ENCODE data around the gene RFX3. TPM values are rescaled to one million over a fixed set of nuclear protein-coding genes. Genes with fewer than 3 reads are reported as not detected.

Gene RFX3
- total RNA-seq, 1 donor from 2014 or later: 18.5 TPM

DNA sequence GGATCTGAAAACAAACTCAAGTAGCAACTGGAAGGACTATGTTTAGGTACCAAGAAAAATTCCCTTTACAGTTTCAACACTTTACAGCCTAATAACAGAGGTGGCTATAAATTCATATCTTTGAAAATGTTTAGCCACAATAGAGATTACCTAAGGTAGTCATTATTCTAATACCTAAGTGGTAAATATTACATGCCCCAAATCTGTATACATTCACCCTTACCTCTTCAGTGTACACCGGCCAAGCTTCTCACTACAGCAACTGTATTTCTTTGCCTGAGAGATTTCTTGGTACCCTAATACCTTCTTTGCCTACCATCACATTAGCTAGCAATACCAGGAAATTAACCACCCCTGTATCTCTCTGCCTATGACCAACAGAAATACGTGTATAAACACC is 154.0 kb downstream of the RFX3 start:
- Mint-ChIP-seq H3K9me3 (ENCODE audit: unreplicated experiment) (no peaks in the 10 kb centered on the region), H3K27ac (ENCODE audit: unreplicated experiment) (no peak overlapping the region), H3K4me1 (ENCODE audit: unreplicated experiment) (peaks cover 13% of the 10 kb centered on the region), H3K4me3 (ENCODE audit: unreplicated experiment) (no peak overlapping the region), H3K27me3 (ENCODE audit: unreplicated experiment) (peaks cover 1% of the 10 kb centered on the region), H3K36me3 (ENCODE audit: low read depth, unreplicated experiment) (no peaks in the 10 kb centered on the region)
- no peak for DNase-seq (ENCODE audit: low spot score)
- TF ChIP-seq, protein P1, sequence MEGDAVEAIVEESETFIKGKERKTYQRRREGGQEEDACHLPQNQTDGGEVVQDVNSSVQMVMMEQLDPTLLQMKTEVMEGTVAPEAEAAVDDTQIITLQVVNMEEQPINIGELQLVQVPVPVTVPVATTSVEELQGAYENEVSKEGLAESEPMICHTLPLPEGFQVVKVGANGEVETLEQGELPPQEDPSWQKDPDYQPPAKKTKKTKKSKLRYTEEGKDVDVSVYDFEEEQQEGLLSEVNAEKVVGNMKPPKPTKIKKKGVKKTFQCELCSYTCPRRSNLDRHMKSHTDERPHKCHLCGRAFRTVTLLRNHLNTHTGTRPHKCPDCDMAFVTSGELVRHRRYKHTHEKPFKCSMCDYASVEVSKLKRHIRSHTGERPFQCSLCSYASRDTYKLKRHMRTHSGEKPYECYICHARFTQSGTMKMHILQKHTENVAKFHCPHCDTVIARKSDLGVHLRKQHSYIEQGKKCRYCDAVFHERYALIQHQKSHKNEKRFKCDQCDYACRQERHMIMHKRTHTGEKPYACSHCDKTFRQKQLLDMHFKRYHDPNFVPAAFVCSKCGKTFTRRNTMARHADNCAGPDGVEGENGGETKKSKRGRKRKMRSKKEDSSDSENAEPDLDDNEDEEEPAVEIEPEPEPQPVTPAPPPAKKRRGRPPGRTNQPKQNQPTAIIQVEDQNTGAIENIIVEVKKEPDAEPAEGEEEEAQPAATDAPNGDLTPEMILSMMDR (IDR thresholded peaks at IDR 0.05; ENCODE audit: unreplicated experiment): no peak

DNA sequence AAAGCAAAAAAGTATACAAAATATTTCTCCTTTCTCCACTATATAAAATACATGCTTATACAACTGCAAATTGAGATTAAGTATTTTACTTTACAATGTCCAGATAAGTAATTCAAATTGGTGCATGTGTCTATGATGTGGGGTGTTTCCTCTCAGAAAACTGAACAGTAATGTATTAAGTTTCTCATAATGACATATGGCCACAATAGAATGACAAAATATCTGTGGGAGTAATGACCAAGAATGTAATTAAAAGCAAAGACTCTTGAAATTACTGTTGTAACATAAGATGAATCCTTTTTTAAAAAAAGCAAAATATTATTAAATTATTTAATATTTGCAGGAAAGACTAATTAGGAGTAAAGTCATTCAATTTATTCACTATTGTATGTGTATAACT is 155.1 kb downstream of the RFX3 start:
- no peaks in the 10 kb centered on the region for H3K9me3 Mint-ChIP-seq (ENCODE audit: unreplicated experiment)
- H3K4me1 Mint-ChIP-seq (ENCODE audit: unreplicated experiment): peaks cover 14% of the 10 kb centered on the region
- DNase-seq (ENCODE audit: low spot score): no peak
- no peak overlapping the region for H3K4me3 Mint-ChIP-seq (ENCODE audit: unreplicated experiment)
- H3K27ac Mint-ChIP-seq (ENCODE audit: unreplicated experiment): no peak overlapping the region
- H3K27me3 Mint-ChIP-seq (ENCODE audit: unreplicated experiment): peaks cover 1% of the 10 kb centered on the region
- TF ChIP-seq, protein P1 (IDR thresholded peaks at IDR 0.05; ENCODE audit: unreplicated experiment): no peak
- peaks cover under 1% of the 10 kb centered on the region for H3K36me3 Mint-ChIP-seq (ENCODE audit: low read depth, unreplicated experiment)

DNA sequence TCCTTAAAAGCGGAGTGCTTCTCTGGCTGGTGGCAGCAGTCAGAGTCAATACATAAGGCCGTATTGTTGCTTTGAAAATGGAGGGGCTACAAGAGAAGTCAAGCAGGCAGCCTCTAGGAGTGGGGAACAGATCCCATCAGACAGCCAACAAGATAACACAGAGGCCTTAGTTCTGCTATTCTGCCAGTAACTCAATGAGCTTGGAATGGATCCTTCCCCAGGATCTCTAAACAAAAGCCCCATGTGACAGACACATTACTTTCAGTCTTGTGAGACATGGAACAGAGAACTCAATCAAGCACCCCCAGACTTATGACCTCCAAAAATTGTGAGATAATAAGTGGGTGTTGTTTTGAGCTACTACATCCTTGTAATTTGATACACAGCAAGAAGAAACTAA is 158.6 kb downstream of the RFX3 start:
- Mint-ChIP-seq H3K9me3 (ENCODE audit: unreplicated experiment) (no peaks in the 10 kb centered on the region), H3K4me1 (ENCODE audit: unreplicated experiment) (peaks cover 16% of the 10 kb centered on the region), H3K4me3 (ENCODE audit: unreplicated experiment) (no peak overlapping the region), H3K27ac (ENCODE audit: unreplicated experiment) (peak overlapping the region; percentile 92), H3K36me3 (ENCODE audit: low read depth, unreplicated experiment) (peaks cover 3% of the 10 kb centered on the region), H3K27me3 (ENCODE audit: unreplicated experiment) (no peaks in the 10 kb centered on the region)
- TF ChIP-seq, protein P1 (IDR thresholded peaks at IDR 0.05; ENCODE audit: unreplicated experiment): no peak
- peak; percentile 4 for DNase-seq (ENCODE audit: low spot score)

DNA sequence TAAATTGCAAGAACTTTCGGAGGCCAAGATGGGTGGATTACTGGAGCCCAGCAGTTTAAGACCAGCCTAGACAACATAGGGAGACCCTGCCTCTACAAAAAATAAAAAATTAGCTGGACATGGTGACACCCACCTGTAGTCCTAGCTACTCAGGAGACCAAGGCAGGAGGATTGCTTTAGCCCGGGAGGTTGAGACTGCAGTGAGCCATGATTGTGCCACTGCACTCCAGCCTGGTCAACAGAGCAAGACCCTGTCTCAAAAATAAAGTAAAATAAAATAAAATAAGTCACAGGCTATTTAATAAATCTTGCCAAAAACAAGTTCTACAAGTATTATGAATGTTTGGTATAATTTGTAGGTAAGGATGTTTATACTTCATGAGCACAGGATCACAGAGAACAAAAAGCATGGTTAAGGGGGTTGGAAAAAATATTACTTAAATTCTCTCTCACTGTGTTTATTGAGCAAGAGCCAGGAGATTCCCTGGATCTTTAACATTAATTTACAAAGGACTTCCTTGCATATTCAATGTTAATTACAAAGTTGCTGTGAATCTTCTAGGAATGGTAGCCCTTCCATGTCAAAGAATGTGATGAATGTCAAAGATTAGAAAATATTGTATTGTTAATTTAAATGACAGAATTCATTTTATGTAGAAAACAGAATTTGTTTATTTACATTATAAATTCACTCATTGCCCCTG is 164.0 kb downstream of the RFX3 start:
- TF ChIP-seq, protein P1 (IDR thresholded peaks at IDR 0.05; ENCODE audit: unreplicated experiment): no peak
- no peak for DNase-seq (ENCODE audit: low spot score)
- Mint-ChIP-seq H3K36me3 (ENCODE audit: low read depth, unreplicated experiment) (peaks cover 3% of the 10 kb centered on the region), H3K9me3 (ENCODE audit: unreplicated experiment) (no peaks in the 10 kb centered on the region), H3K27ac (ENCODE audit: unreplicated experiment) (no peak overlapping the region), H3K4me3 (ENCODE audit: unreplicated experiment) (no peak overlapping the region), H3K27me3 (ENCODE audit: unreplicated experiment) (no peaks in the 10 kb centered on the region), H3K4me1 (ENCODE audit: unreplicated experiment) (peaks cover 8% of the 10 kb centered on the region)

DNA sequence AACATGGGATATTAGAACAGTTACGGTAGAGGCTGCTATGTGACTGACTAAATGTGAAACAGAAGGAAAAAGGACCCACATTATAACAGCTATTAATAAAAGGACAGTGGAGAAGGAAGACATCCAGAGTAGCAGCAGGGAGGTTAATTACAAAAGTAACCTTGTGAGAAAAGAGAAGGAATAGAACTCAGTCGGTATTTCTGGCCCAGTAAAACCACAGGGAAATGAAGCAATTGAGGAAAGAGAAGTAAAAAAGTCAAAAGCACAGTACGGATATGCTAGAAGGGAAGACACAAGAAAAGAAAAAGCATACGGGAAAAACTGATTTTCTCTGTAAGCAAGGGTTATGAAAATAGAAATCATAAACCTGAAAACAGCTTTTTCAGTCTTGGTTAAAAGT is 164.7 kb downstream of the RFX3 start:
- H3K4me1 Mint-ChIP-seq (ENCODE audit: unreplicated experiment): peaks cover 8% of the 10 kb centered on the region
- no peak overlapping the region for H3K27ac Mint-ChIP-seq (ENCODE audit: unreplicated experiment)
- TF ChIP-seq, protein P1 (IDR thresholded peaks at IDR 0.05; ENCODE audit: unreplicated experiment): no peak
- DNase-seq (ENCODE audit: low spot score): no peak
- H3K27me3 Mint-ChIP-seq (ENCODE audit: unreplicated experiment): no peaks in the 10 kb centered on the region
- H3K36me3 Mint-ChIP-seq (ENCODE audit: low read depth, unreplicated experiment): peaks cover 3% of the 10 kb centered on the region
- no peaks in the 10 kb centered on the region for H3K9me3 Mint-ChIP-seq (ENCODE audit: unreplicated experiment)
- H3K4me3 Mint-ChIP-seq (ENCODE audit: unreplicated experiment): no peak overlapping the region
